ENCODE data around the gene KLHL36.

DNA sequence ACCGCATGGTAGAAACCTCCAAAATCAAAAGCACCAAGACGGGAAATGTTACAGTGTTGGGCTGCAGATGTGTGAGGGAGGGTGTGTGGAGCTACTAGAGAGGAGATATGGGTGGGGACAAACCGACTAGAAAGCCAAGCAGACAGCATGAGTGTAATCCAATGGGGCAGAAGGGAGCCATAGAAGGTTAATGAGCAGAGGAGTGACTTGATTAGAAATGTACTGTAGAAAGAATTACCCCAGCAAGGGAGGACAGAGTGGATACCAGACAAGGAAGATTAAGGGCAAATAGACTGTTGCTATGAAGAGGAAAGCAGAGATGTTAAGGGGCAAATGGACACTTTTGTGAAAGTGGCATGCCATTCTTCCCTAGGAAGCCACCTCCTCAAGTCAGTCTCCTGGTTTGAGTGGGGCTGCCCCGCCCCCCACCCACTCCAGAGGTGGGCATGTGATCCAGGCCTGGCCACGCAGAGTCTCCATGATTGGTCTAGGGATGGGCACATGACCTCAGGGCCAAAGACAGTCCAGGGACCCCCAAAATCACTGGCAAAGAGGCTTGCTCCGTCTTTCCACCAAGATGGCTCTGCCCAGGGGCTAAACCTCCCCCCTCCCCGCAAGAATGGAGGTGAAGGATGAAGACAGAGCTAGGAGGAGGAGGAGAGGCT is 34.8 kb upstream of the KLHL36 start:
- TF ChIP-seq, protein P1, sequence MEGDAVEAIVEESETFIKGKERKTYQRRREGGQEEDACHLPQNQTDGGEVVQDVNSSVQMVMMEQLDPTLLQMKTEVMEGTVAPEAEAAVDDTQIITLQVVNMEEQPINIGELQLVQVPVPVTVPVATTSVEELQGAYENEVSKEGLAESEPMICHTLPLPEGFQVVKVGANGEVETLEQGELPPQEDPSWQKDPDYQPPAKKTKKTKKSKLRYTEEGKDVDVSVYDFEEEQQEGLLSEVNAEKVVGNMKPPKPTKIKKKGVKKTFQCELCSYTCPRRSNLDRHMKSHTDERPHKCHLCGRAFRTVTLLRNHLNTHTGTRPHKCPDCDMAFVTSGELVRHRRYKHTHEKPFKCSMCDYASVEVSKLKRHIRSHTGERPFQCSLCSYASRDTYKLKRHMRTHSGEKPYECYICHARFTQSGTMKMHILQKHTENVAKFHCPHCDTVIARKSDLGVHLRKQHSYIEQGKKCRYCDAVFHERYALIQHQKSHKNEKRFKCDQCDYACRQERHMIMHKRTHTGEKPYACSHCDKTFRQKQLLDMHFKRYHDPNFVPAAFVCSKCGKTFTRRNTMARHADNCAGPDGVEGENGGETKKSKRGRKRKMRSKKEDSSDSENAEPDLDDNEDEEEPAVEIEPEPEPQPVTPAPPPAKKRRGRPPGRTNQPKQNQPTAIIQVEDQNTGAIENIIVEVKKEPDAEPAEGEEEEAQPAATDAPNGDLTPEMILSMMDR (IDR thresholded peaks at IDR 0.05): no peak
- TF ChIP-seq POLR2A (IDR thresholded peaks at IDR 0.05) (no peak), EP300 (IDR thresholded peaks at IDR 0.05) (no peak)
